GM18502 (cell line): Measurements from ENCODE around the gene LPCAT1.
"Not testable (repeated sequence)": the region's sequence is repeated elsewhere in the genome, so short reads cannot be mapped to it uniquely, and the experiment has no call there.

Source experiments
- ATAC-seq: cut with Tn5 transposase; IDR thresholded peaks from one replicate; pipeline ENCODE4 v1.9.1; 2021; ENCODE audit warnings: mild to moderate bottlenecking; ENCODE audit not compliant: unreplicated experiment, poor library complexity

LPCAT1 gene

DNA sequence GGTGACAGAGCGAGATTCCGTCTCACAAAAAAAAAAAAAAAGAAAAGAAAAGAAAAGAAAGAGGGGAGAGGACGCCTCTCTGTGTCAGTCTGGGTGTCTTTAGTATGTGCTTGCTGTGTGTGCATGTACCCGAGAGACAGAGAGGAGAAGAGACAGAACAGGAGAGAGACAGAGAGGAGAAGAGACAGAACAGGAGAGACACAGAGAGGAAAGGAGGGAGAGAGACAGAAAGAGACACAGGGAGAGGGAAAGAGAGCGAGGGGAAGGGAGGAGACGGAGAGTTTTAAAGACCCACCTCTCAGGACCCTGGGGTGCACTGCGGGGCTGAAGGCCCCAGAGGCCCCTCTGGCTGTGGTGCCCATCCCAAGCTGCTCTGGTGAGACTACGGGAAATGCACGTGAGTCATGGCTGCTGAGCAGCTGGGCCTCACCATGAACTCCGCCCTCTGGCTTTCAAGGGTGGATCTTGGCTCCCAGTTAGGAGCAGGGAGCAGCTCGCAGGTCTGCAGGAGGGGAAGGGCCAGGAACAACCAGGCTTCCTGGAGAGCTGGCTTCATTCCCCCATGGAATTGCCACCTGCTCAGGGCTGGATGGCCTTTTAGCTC, 86.4 kb downstream of the LPCAT1 start:
- ATAC-seq: no peak

DNA sequence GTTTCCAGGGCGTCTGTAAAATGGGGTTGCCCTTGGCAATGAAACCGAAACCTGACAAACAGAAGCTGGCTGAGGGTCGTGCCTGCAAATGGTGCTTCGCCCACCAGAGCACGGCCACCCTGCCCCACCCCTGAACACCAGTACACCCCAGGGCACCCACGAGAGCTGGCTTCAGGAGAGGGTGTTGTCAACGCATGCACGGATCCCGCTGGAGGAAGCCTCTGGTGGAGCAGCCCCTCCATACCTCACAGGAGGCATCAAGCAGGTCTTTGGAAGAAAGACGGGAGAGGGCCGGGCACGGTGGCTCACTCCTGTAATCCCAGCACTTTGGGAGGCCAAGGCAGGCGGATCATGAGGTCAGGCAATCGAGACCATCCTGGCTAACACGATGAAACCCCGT, 87.1 kb downstream of the LPCAT1 start:
- no peak for ATAC-seq

DNA sequence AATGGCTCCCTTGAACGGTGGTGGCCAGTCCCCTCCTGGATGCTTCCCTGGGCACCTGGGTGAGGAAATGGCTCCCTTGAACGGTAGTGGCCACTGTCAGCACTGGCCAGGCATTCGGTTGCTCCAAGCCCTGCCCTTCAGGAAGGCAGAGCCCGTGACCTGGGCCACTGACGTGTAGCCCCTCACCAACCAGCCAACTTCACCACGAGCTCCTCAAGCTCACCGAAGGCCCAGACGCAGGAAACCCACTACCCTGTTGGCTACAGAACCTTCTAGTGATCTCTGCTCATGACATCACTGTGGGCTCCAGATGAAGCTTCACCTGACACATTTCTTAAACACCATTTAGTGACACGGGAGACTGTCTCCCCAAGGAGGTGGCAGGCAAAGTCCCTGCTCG, 87.7 kb downstream of the LPCAT1 start:
- ATAC-seq: no peak

GRCh38 chr5:1435369-1435768, 88.4 kb downstream of the LPCAT1 start:
- no peak for ATAC-seq

DNA sequence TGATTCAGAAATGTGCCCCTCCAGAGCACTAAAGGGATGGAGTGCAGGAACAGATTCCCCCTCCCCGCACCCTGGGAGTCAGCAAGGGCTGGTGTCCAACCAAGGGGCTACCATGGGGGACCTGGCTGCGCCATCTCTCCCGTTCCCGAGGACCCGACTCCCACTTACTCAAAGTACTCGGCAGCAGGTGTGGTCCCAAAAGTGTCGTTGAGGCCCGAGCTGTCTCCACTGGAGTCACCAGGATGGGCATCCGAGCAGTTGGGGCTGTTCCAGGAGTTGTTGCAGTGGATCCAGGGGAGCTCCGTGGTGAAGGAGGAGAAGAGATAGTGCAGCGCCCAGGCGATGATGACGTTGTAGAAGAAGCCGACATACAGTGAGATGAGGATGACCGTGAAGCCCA, 91.5 kb downstream of the LPCAT1 start:
- no peak for ATAC-seq

- no peak for ATAC-seq
These were observed 91.9 kb downstream of the LPCAT1 start for GRCh38 chr5:1431896-1432295.

DNA sequence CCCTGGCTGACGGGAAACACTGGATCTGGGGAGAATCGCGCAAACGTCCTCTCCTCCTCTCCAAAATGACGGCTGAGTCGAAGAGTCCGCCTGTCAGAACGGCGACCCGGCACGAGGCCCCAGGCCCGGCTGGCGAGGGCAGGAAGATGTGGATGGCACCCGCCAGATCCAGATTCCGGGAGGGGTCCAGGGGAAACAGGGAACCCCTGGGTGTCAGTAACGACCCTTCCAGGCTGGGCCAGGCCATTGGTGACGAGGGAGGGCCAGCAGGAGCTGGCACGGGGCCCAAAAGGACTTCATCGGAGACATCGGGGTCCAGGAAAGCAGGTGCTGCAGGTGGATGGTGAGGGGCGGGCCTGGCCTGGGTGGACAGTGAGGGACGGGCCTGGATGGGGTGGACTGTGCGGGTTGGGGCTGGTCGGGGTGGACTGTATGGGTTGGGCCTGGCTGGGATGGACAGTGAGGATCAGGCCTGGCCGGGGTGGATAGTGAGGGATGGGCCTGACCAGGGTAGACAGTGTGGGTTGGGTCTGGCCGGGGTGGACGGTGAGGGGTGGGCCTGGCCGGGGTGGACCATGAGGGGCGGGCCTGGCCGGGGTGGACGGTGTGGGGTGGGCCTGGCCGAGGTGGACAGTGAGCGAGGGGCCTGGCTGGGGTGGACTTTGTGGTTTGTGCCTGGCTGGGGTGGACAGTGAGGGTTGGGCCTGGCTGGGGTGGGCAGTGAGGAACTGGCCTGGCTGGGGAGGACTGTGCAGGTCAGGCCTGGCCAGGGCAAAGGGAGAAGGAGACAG, 92.5 kb downstream of the LPCAT1 start:
- no peak for ATAC-seq

DNA sequence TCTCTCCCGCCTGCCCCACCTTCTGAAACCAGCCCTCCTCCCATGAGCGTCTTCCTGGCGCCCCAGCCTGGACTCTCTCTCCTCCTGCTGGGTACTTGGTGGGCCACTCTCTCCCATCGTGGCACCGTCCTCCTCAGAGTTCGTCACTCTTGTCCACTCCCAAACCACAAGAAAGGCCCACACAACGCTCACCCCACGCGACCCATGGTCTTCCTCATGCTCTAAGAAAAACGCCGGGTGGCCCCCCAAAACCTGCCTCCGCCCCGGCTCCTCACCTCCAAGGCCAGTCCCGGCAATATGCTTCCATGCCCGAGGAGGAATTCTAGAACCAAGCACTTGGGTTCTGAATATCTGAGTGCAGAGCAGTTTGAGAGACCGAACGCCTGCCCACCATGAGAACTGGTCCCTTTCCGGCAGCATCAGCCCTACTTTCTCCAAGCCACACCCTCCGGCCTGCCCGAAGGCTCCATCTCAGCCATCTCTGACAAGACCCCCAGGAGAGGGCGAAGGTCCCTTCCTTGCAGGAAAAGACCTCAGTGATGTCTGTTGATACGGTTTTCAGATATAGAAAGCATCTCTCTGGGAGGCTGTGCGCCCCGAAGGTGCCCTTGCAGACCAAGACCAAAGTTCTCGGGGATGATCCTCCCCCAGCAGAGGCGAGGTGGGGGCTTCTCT, 93.5 kb downstream of the LPCAT1 start:
- ATAC-seq: no peak

GRCh38 chr5:1429496-1429895, 94.3 kb downstream of the LPCAT1 start:
- ATAC-seq: no peak

- ATAC-seq: no peak
These were observed 94.7 kb downstream of the LPCAT1 start for GRCh38 chr5:1429066-1429465.

DNA sequence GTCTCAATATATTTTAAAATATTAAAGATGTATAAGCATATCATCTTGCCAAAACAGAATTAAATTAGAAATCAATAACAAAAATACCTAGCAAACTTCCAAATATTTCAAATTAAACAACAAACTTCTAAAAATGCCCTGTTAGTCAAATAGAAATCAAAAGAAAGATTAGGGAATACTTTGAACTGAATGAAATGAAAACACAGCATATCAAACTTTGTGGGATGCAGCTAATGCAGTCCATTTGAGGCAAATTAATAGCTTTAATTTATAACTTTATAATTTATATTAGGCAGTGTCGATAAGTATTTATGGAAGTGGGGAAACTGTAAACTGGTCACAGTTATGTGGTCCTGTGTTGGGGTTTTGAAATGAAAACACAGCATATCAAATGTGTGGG, 95.7 kb downstream of the LPCAT1 start:
- ATAC-seq: no peak

DNA sequence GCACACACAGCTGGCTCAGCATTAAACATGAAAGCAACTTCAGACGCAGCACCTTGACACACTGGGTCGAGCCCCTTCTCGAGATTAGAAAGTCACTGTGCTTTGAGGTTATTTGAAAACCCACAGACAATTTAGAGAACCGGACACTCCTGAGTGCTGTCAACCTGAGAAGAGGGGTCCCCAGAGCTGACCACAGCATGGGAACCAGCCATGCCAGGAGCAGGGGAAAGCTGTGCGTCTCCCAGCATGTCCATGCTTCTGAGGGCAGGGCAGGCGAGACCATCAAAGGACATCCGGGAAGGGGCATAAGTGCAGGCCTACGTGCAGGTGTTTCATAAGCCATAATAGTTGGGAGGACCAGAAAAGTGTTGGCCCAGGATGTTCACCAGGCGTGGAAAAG, 99.0 kb downstream of the LPCAT1 start:
- ATAC-seq: no peak

DNA sequence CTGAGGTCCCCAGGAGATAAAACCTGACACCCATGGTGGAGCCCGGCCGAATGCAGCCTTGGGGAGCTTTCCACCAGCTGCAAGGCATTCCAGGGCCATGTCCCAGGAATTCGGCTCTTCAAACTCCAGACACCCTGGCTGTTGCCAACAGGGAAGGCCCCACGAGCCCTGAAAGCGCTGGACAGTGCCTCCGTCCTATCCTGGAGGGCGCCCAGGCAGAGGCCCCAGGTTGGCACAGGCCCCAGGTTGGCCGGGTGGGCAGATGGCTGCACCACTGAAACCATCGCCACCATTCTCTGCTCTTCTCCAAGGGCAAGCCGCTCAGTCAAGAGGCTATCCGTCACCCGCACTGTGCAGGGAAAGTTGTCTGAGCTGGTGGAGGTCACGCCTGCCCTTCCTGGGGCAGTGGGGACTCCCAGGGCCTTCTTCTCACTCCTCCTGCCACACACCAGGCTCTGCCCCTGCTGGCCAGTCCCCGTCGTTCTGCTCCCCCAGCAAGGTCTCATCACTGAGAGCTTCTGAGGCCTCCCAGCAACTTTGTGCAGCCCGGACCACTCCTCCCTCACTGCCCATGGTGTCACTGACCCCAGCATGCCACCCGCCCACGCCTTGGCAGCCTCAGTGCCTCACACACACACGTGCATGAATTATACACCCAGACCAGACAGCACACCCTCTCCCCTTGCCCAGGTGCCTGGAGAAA, 99.7 kb downstream of the LPCAT1 start:
- no peak for ATAC-seq

DNA sequence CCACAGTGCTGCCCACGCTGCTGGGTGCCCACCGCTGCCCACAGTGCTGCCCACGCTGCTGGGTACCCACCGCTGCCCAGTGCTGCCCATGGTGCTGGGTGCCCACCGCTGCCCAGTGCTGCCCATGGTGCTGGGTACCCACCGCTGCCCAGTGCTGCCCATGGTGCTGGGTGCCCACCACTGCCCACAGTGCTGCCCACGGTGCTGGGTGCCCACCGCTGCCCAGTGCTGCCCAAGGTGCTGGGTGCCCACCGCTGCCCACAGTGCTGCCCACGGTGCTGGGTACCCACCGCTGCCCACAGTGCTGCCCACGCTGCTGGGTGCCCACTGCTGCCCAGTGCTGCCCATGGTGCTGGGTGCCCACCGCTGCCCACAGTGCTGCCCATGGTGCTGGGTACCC, 101.2 kb downstream of the LPCAT1 start:
- ATAC-seq: not testable (repeated sequence)

GRCh38 chr5:1421521-1422341, 102.0 kb downstream of the LPCAT1 start:
- no peak for ATAC-seq

GRCh38 chr5:1420211-1421195, 103.3 kb downstream of the LPCAT1 start:
- no peak for ATAC-seq

DNA sequence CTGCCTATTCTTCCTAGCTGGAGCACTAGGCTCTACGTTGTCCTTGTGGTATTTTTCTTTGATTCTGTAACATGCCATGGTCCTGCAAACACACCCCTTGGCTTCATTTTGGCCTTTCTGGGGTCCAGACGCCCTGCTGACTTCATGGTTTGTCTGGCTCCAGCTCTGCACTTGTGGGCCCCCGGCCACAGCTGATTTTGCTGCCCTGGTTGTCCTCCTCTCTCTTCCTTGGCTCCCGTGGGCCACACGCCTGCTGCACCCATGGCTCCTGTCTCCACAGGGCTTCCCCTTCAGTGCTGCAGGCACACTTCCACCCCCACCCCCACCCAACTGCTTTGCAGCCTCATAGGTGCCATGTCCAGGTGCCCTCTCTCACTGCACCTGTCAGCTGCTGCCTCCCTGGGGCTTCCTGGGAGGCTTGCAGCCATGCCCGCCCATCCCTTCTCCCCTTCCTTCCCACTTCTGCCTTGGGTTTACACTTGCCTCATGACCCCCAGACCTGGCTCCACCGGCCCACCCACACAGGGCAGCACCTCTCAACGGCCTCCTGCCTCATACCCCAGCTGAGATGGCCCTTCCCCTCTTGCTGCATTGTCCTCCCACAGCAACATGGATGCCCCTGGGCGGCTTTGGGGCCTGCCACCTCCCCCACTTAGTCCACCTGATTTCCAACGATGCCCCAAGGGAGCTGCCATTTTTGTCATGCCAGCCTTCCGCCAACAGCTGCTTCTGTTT, 104.1 kb downstream of the LPCAT1 start:
- ATAC-seq: no peak

DNA sequence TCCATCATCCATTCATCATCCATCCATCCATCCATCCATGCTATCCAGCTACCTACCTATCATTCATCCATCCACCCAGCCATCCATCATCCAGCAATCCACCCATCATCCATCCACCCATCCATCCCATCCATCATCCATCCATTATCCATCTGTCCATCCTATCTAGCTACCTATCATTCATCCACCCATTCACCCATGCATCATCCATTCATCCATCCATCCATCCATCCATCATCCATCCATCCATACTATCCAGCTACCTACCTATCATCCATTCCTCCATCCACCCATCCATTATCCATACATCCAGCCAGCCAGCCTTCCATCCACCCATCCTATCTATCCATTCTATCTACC, 104.9 kb downstream of the LPCAT1 start:
- no peak for ATAC-seq
